GM18909 (cell line): ENCODE data around the gene ST7.
"Not testable (repeated sequence)": the region's sequence is repeated elsewhere in the genome, so short reads cannot be mapped to it uniquely, and the experiment has no call there.

ENCODE experiments used
- ATAC-seq: cut with Tn5 transposase; IDR thresholded peaks from one replicate; pipeline ENCODE4 v1.9.1; 2021; ENCODE audit warnings: mild to moderate bottlenecking; ENCODE audit not compliant: unreplicated experiment, poor library complexity

The ST7 gene

DNA sequence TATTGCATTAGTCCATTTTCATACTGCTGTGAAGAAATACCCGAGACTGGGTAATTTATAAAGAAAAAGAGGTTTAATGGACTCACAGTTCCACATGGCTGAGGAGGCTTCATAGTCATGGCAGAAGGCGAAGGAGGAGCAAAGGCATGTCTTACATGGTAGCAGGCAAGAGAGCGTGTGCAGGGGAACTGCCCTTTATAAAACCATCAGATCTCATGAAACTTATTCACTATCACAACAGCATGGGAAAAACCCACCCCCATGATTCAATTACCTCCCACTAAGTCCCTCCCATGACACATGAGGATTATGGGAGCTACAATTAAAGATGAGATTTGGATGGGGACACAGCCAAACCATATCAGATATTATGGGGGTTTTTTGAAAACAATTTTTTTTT lies 21.7 kb downstream of the ST7 start:
- ATAC-seq = not testable (repeated sequence)

- ATAC-seq = no peak
These were observed 23.9 kb downstream of the ST7 start for GRCh38 chr7:116977172-116977571.

DNA sequence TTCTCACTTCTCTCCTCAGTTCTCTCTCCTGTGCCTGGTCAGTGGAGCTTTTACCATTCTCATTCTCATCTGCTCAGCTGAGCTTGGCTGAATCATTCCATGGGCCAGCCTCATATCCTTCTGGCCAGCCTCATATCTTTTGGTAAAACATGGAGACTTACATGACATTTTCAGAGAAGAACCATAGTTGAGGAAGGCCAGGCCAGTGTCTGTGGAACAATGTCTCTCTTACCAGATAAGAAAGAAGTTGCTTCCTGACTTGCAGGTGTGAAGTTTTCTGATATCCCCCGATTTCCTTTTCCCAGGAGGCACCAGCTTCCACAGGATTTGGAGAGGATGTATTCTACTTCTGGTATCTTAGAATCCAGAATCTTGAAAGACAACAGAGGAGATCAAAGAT lies 24.7 kb downstream of the ST7 start:
- no peak for ATAC-seq

DNA sequence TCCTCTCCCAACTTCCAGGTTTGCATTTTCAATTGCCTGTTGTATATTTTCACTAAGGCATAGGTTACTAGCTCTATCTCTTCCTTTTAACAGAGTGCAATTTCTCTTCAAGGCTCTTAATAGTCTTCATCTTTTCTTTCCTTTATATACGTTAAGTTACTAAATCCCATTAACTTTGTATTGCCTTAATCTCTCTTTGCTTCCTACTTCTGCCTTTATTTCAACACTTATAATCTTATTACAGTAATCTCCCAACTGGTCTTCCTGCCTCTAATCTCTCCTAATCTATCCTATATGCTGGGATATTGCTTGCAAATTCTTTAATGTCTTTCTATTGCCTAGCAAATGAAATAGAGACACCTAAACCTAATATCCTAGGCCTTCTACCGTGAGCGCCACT lies 26.1 kb downstream of the ST7 start:
- no peak for ATAC-seq

DNA sequence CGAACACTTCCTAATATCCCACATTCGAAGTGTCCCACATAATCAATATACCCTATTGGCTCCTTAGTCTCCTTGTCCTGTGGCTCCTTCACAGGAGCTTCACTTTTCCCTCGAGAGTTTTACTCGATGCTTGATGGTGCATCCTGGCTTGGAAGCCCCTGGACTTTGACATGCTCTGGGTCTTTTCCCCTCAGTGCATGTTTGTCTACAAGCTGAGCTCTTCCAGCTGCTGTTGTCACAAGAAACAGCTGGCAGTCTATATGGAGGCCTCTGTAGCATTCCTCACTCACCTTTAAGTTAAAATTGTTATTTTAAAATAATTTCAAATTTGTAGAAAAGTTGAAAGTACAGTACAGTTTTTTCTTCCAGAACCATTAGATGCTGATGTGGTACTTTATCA lies 27.1 kb downstream of the ST7 start:
- ATAC-seq = no peak

- ATAC-seq = no peak
These were observed 28.6 kb downstream of the ST7 start for GRCh38 chr7:116981939-116982338.

- ATAC-seq = peak; percentile 11
These were observed 31.2 kb downstream of the ST7 start for GRCh38 chr7:116984511-116984910.

DNA sequence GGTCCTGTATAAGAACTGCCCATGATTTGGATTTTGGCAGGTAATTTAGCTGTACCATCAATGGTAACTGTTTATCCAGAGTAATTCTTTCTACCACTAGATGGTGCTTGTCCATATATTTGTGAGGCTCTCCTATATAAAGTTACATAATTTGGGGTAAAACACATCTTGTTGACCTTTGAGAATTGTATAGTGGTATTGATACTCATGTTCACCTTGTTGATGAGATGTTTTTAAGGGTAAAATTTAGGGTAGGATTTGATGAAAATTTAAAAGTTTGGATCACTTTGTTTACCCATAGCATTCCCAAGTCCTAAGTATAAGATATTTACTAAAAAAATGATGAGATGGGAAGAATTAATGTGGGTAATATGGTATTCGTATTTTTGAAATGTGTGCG lies 31.6 kb downstream of the ST7 start:
- ATAC-seq = peak; percentile 66

DNA sequence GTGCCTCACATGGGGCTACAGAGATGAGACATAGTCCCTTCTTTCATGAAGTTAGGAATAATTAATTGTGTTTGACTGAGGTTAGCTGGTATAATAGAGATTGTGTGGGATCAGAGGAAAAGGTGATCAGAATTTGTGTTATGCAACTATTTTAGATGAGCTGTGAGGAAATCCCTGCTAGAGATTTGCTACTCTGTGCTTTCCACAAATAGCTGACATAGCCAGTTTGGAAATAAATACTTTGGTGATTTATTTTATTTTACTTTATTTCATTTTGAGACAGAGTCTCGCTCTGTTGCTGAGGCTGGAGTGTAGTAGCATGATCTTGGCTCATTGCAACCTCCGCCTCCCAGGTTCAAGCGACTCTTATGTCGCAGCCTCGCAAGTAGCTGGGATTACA lies 32.3 kb downstream of the ST7 start:
- no peak for ATAC-seq

GRCh38 chr7:116986611-116987565 lies 33.6 kb downstream of the ST7 start:
- ATAC-seq = no peak

GRCh38 chr7:116988363-116988989 lies 35.2 kb downstream of the ST7 start:
- ATAC-seq = no peak

GRCh38 chr7:116990056-116990455 lies 36.8 kb downstream of the ST7 start:
- no peak for ATAC-seq

DNA sequence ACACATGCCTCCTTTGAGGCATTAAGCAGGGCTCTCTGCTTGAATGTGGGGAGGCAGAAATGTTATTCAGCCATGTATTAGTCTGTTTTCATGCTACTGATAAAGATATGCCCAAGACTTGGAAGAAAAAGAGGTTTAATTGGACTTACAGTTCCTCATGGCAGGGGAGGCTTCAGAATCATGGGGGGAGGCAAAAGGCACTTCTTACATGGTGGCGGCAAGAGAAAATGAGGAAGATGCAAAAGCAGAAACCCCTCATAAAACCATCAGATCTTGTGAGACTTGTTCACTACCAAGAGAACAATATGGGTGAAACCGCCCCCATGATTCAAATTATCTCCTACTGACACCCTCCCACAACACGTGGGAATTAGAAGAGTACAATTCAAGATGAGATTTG lies 37.9 kb downstream of the ST7 start:
- no peak for ATAC-seq

DNA sequence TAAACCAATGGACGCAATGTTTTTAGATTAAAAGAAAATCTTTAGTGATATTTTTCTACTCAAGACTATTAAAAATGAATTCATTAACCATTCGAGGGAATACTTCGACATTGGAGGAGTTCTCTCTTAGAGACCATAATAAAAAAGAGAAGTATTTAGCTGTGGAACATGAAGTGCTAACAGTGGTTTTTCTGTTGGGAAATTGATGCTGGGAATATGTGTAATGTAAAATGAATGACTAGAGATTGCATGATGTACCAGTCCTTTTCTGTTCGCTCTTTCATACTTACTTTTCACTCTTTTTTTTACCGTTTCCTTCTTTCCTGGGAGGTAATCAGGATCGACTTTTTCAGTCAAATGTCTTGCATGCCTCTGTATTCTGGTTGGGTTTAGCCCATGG lies 41.3 kb downstream of the ST7 start:
- ATAC-seq = no peak

- ATAC-seq = no peak
These were observed 44.7 kb downstream of the ST7 start for GRCh38 chr7:116997972-116998371.

DNA sequence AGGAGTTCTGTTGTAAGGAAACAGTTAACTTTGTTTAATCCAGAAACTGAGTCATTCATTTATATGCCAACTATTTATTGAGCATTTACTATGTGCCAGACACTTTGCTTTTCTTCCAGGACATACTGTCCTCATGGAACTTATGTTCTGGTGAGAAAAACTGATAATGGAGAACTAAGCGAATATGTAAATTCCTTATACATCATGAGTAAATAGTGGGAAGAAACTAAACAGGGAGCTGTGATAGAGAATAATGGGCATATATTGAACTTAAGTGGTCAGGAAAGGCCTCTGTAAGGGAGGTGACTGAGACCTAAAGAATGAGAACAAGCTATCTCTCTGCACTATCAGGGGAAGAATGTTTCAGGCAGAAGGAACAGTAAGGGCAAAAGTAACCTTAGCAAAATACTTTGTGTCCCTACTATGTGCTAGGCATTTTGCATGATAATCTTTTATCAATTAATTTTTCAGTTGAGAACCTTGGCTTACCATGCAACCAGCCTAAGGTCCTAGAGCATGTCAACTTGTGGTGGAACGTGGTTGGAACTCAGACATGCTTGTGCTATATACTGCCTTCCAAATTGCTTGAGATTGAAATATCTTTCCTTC lies 45.4 kb downstream of the ST7 start:
- no peak for ATAC-seq

- ATAC-seq = no peak
These were observed 46.0 kb downstream of the ST7 start for GRCh38 chr7:116999311-116999710.

- no peak for ATAC-seq
These were observed 48.0 kb downstream of the ST7 start for GRCh38 chr7:117001283-117001682.

GRCh38 chr7:117004899-117005298 lies 51.6 kb downstream of the ST7 start:
- no peak for ATAC-seq

- no peak for ATAC-seq
These were observed 52.1 kb downstream of the ST7 start for GRCh38 chr7:117005449-117005848.

DNA sequence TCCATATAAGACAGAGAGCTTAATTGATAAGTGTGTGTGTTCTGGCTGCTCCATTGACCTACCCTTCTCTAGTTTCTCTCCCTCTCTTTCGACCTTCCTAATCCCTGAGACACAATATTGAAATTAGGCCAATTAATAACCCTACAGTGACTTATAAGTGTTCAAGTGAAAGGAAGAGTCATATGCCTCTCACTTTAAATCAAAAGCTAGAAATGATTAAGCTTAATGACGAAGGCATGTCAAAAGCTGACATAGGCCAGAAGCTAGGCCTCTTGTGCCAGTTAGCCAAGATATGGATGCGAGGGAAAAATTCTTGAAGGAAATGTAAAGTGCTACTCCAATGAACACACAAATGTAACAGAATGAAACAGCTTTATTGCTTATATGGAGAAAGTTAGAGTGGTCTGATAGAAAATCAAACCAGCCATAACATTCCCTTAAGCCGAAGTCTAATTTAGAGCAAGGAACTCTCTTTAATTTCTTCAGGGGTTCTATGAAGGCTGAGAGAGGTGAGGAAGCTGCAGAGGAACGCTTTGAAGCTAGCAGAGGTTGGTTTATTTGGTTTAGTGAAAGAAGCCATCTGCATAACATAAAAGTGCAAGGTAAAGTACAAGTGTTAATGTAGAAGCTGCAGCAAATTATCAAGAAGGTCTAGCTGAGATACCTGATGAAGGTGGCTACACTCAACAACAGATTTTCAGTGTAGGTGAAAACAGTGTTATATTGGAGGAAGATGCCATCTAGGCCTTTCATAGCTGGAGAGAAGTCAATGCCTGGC lies 53.8 kb downstream of the ST7 start:
- ATAC-seq = no peak
